ENCODE results near the gene CCDC158. TPM values are rescaled to one million over a fixed set of nuclear protein-coding genes. Genes with fewer than 3 reads are reported as not detected.
"Not testable (repeated sequence)": the region's sequence is repeated elsewhere in the genome, so short reads cannot be mapped to it uniquely, and the experiment has no call there.

The CCDC158 gene
- total RNA-seq, 4 donors from 2014 or later = 0.16 to 0.55 TPM; not detected in 2

- Histone ChIP-seq H3K27ac (no peak overlapping the region), H3K36me3 (no peaks in the 10 kb centered on the region), H3K4me3 (no peak overlapping the region), H3K27me3 (no peaks in the 10 kb centered on the region), H3K9me3 (peaks cover 0 to 5% of the 10 kb centered on the region in 2 donors), H3K4me1 (no peaks in the 10 kb centered on the region)
- intact Hi-C loops (cut with DNase I; ENCODE audit: low total_unique reads) (no loop called here), in situ Hi-C loops (cut with MboI; ENCODE audit: low pct_ligation_motif_present in 1 of 4, low pct_unique_long_range_greater_than_20kb in 1 of 4, low sequenced_read_pairs in 3 of 4) (loop anchor here in 1 of 4 donors (25.0 kb wide), 1 partner anchor 176 kb away; no protein-coding TSS in a partner anchor)
- no peak for TF ChIP-seq CTCF (IDR thresholded peaks at IDR 0.05)
- no peak for TF ChIP-seq EP300 (IDR thresholded peaks at IDR 0.05; ENCODE audit: low read depth)
- no peak for TF ChIP-seq POLR2AphosphoS5 (IDR thresholded peaks at IDR 0.05)
- TF ChIP-seq POLR2A (IDR thresholded peaks at IDR 0.05) = no peak
- 78 to 81% methylated on average over 3 to 6 of the region's 6 CpGs for WGBS, 2 donors (ENCODE audit: low coverage in 1 of 2)
- DNase-seq = no peak
Observed at GRCh38 chr4:76363556-76364290, 57.2 kb downstream of the CCDC158 start.

GRCh38 chr4:76361689-76362412 lies 59.1 kb downstream of the CCDC158 start:
- TF ChIP-seq CTCF (IDR thresholded peaks at IDR 0.05) (no peak), POLR2A (IDR thresholded peaks at IDR 0.05) (no peak)
- intact Hi-C loops (cut with DNase I; ENCODE audit: low total_unique reads) (no loop called here), in situ Hi-C loops (cut with MboI; ENCODE audit: low pct_ligation_motif_present in 1 of 4, low pct_unique_long_range_greater_than_20kb in 1 of 4, low sequenced_read_pairs in 3 of 4) (loop anchor here in 1 of 4 donors (25.0 kb wide), 1 partner anchor 175 kb away; no protein-coding TSS in a partner anchor)
- Histone ChIP-seq H3K4me1 (no peaks in the 10 kb centered on the region), H3K4me3 (no peak overlapping the region), H3K27ac (no peak overlapping the region), H3K9me3 (peaks cover 0 to 12% of the 10 kb centered on the region in 2 donors), H3K36me3 (no peaks in the 10 kb centered on the region), H3K27me3 (no peaks in the 10 kb centered on the region)
- DNase-seq = no peak
- WGBS, 2 donors (ENCODE audit: low coverage in 1 of 2) = 91 to 100% methylated on average over 1 to 3 of the region's 3 CpGs

- peaks cover 0 to 13% of the 10 kb centered on the region in 2 donors for H3K9me3 ChIP-seq
- H3K27me3 ChIP-seq; H3K4me1 ChIP-seq; intact Hi-C loops (cut with DNase I; ENCODE audit: low total_unique reads); H3K27ac ChIP-seq; DNase-seq; H3K4me3 ChIP-seq; H3K36me3 ChIP-seq: not testable (repeated sequence)
- in situ Hi-C loops (cut with MboI; ENCODE audit: low pct_ligation_motif_present in 1 of 4, low pct_unique_long_range_greater_than_20kb in 1 of 4, low sequenced_read_pairs in 3 of 4) = loop anchor here in 1 of 4 donors (25.0 kb wide), 1 partner anchor 173 kb away; no protein-coding TSS in a partner anchor
Observed at GRCh38 chr4:76359881-76360466, 61.0 kb downstream of the CCDC158 start.

GRCh38 chr4:76357981-76358380 lies 63.0 kb downstream of the CCDC158 start:
- in situ Hi-C loops (cut with MboI; ENCODE audit: low pct_ligation_motif_present in 1 of 4, low pct_unique_long_range_greater_than_20kb in 1 of 4, low sequenced_read_pairs in 3 of 4) (loop anchor here in 1 of 4 donors (25.0 kb wide), 1 partner anchor 171 kb away; no protein-coding TSS in a partner anchor), intact Hi-C loops (cut with DNase I; ENCODE audit: low total_unique reads) (no loop called here)
- WGBS, 2 donors (ENCODE audit: low coverage in 1 of 2) = 70 to 81% methylated on average over 2 of the region's 2 CpGs
- no peak for TF ChIP-seq POLR2A (IDR thresholded peaks at IDR 0.05)
- no peak for TF ChIP-seq CTCF (IDR thresholded peaks at IDR 0.05)
- TF ChIP-seq EP300 (IDR thresholded peaks at IDR 0.05; ENCODE audit: low read depth) = no peak
- no peak for TF ChIP-seq POLR2AphosphoS5 (IDR thresholded peaks at IDR 0.05)
- Histone ChIP-seq H3K9me3 (peaks cover 0 to 13% of the 10 kb centered on the region in 2 donors), H3K4me1 (no peaks in the 10 kb centered on the region), H3K36me3 (no peaks in the 10 kb centered on the region), H3K27me3 (no peaks in the 10 kb centered on the region), H3K4me3 (no peak overlapping the region), H3K27ac (no peak overlapping the region)
- no peak for DNase-seq
